WTC11 (cell line): Measurements from ENCODE around the gene FGD5. TPM values are rescaled to one million over a fixed set of nuclear protein-coding genes. Genes with fewer than 3 reads are reported as not detected.

ENCODE experiments used
- ATAC-seq: fragments of 200-7000 bp; cut with Tn5 transposase; 2 replicates; pipeline ENCODE4 v1.10.0; 2021; ENCODE audit warnings: mild to moderate bottlenecking, moderate library complexity
- CTCF ChIA-PET: fragments of 300-600 bp; sonication (Branson Sonifier 250); formaldehyde crosslinking; loops from one replicate; lab custom pipeline; 2021; ENCODE audit warnings: antibody characterized with exemption; lab: Charles Lee
- POLR2A ChIA-PET: fragments of 350-600 bp; sonication (Branson Sonifier 250); formaldehyde crosslinking; loops from one replicate; lab custom pipeline; 2021; ENCODE audit warnings: antibody characterized with exemption; lab: Charles Lee
- DNase-seq: peaks from one replicate; pipeline ENCODE4 v3.0.0; 2021; ENCODE audit warnings: low spot score
- H3K27ac Mint-ChIP-seq: 2 replicates; pipeline ENCODE4 v1.8.0; 2021; ENCODE audit warnings: mixed read lengths
- H3K27me3 Mint-ChIP-seq: 2 replicates; pipeline ENCODE4 v1.8.0; 2021; ENCODE audit warnings: low read depth, mild to moderate bottlenecking, moderate library complexity, mixed read lengths
- H3K36me3 Mint-ChIP-seq: 2 replicates; pipeline ENCODE4 v1.8.0; 2021; ENCODE audit warnings: mixed read lengths
- H3K4me1 Mint-ChIP-seq: 2 replicates; pipeline ENCODE4 v1.8.0; 2022; ENCODE audit warnings: mixed read lengths
- H3K4me3 Mint-ChIP-seq: 2 replicates; pipeline ENCODE4 v1.8.0; 2021; ENCODE audit warnings: mild to moderate bottlenecking, moderate library complexity, mixed read lengths
- H3K9me3 Mint-ChIP-seq: 2 replicates; pipeline ENCODE4 v1.8.0; 2021; ENCODE audit warnings: mixed read lengths
- ATF2 ChIP-seq: sonication (generic); formaldehyde crosslinking; IDR thresholded peaks from 2 replicates; pipeline ENCODE4 v1.8.1; 2022; ENCODE audit warnings: low read depth, missing genetic modification reagents, borderline replicate concordance
- CREB1 ChIP-seq: sonication (generic); formaldehyde crosslinking; IDR thresholded peaks from 2 replicates; pipeline ENCODE4 v1.8.0; 2023; ENCODE audit warnings: mild to moderate bottlenecking, missing genetic modification reagents
- E2F4 ChIP-seq: sonication (generic); formaldehyde crosslinking; IDR thresholded peaks from 2 replicates; pipeline ENCODE4 v1.8.1; 2022; ENCODE audit warnings: low read depth, mild to moderate bottlenecking, moderate library complexity, missing genetic modification reagents, borderline replicate concordance
- E2F5 ChIP-seq: sonication (generic); formaldehyde crosslinking; IDR thresholded peaks from 2 replicates; pipeline ENCODE4 v1.8.1; 2022; ENCODE audit warnings: mild to moderate bottlenecking, moderate library complexity, missing genetic modification reagents
- ESRRA ChIP-seq: sonication (generic); formaldehyde crosslinking; IDR thresholded peaks from 2 replicates; pipeline ENCODE4 v1.8.1; 2022; ENCODE audit warnings: mild to moderate bottlenecking, missing genetic modification reagents, borderline replicate concordance
- FOXJ3 ChIP-seq: sonication (generic); formaldehyde crosslinking; IDR thresholded peaks from 2 replicates; pipeline ENCODE4 v1.9.0; 2021; ENCODE audit warnings: missing genetic modification reagents, mild to moderate bottlenecking, borderline replicate concordance
- FOXP4 ChIP-seq: sonication (generic); formaldehyde crosslinking; IDR thresholded peaks from 2 replicates; pipeline ENCODE4 v1.8.0; 2022; ENCODE audit warnings: mild to moderate bottlenecking, missing genetic modification reagents
- GRHL2 ChIP-seq: fragments of 250-450 bp; sonication (Bioruptor Pico); IDR thresholded peaks from 2 replicates; pipeline ENCODE4 v1.8.0; 2022; ENCODE audit warnings: mild to moderate bottlenecking, moderate library complexity; ENCODE audit not compliant: insufficient replicate concordance, severe bottlenecking
- HMGA2 ChIP-seq: fragments of 250-450 bp; sonication (Bioruptor Pico); IDR thresholded peaks from 2 replicates; pipeline ENCODE4 v1.4.0; 2021; ENCODE audit warnings: mild to moderate bottlenecking, moderate library complexity
- IRF2 ChIP-seq: sonication (generic); formaldehyde crosslinking; IDR thresholded peaks from 2 replicates; pipeline ENCODE4 v1.8.0; 2022; ENCODE audit warnings: low read depth, missing genetic modification reagents, borderline replicate concordance
- JUN ChIP-seq: sonication (generic); formaldehyde crosslinking; IDR thresholded peaks from 2 replicates; pipeline ENCODE4 v1.8.0; 2023; ENCODE audit warnings: mild to moderate bottlenecking, missing genetic modification reagents
- MLX ChIP-seq: sonication (generic); formaldehyde crosslinking; IDR thresholded peaks from 2 replicates; pipeline ENCODE4 v1.8.1; 2023; ENCODE audit warnings: mild to moderate bottlenecking, missing genetic modification reagents, moderate library complexity
- MYBL2 ChIP-seq: sonication (generic); formaldehyde crosslinking; IDR thresholded peaks from 2 replicates; pipeline ENCODE4 v1.8.1; 2023; ENCODE audit warnings: mild to moderate bottlenecking, moderate library complexity, missing genetic modification reagents
- RORB ChIP-seq: fragments of 250-450 bp; sonication (Bioruptor Pico); IDR thresholded peaks from 2 replicates; pipeline ENCODE4 v1.9.0; 2021; ENCODE audit warnings: mild to moderate bottlenecking
- SMAD3 ChIP-seq: sonication (generic); formaldehyde crosslinking; IDR thresholded peaks from 2 replicates; pipeline ENCODE4 v1.8.0; 2022; ENCODE audit warnings: missing genetic modification reagents, mild to moderate bottlenecking, borderline replicate concordance
- SP1 ChIP-seq: sonication (generic); formaldehyde crosslinking; conservative IDR thresholded peaks from 2 replicates; pipeline ENCODE4 v1.8.1; 2022; ENCODE audit warnings: missing genetic modification reagents
- TEAD1 ChIP-seq: sonication (generic); formaldehyde crosslinking; IDR thresholded peaks from 2 replicates; pipeline ENCODE4 v1.8.0; 2022; ENCODE audit warnings: mild to moderate bottlenecking, missing genetic modification reagents
- ZNF121 ChIP-seq: sonication (generic); formaldehyde crosslinking; IDR thresholded peaks from 2 replicates; pipeline ENCODE4 v1.8.0; 2023; ENCODE audit warnings: missing genetic modification reagents
- ZNF263 ChIP-seq: sonication (generic); formaldehyde crosslinking; IDR thresholded peaks from 2 replicates; pipeline ENCODE4 v1.8.1; 2022; ENCODE audit warnings: low read depth, mild to moderate bottlenecking, moderate library complexity, missing genetic modification reagents
- ZNF396 ChIP-seq: fragments of 250-450 bp; sonication (Bioruptor Pico); IDR thresholded peaks from 2 replicates; pipeline ENCODE4 v1.8.0; 2021; ENCODE audit warnings: mild to moderate bottlenecking, moderate library complexity, borderline replicate concordance
- ZNF425 ChIP-seq: fragments of 250-450 bp; sonication (Bioruptor Pico); conservative IDR thresholded peaks from 2 replicates; pipeline ENCODE4 v1.9.0; 2021; ENCODE audit warnings: mild to moderate bottlenecking
- ZNF671 ChIP-seq: fragments of 250-450 bp; sonication (Bioruptor Pico); IDR thresholded peaks from 2 replicates; pipeline ENCODE4 v1.8.0; 2021; ENCODE audit warnings: mild to moderate bottlenecking
- total RNA-seq: library from RNA; stranded (reverse); gene quantifications from 3 replicates; pipeline ENCODE4 v1.2.3, GENCODE V29; 2021
- TF ChIP-seq, protein P1 (sequence below): sonication (generic); formaldehyde crosslinking; conservative IDR thresholded peaks from 2 replicates; pipeline ENCODE4 v1.8.1; 2022; ENCODE audit warnings: mild to moderate bottlenecking, missing genetic modification reagents
- TF ChIP-seq, protein P2 (sequence below): sonication (generic); formaldehyde crosslinking; IDR thresholded peaks from 2 replicates; pipeline ENCODE4 v1.8.1; 2023; ENCODE audit warnings: mild to moderate bottlenecking, missing genetic modification reagents
- TF ChIP-seq, protein P3 (sequence below): sonication (generic); formaldehyde crosslinking; IDR thresholded peaks from 2 replicates; pipeline ENCODE4 v1.8.1; 2022; ENCODE audit warnings: mild to moderate bottlenecking, missing genetic modification reagents, moderate library complexity, borderline replicate concordance

The FGD5 gene
- total RNA-seq, 1 experiment from 2014 or later, result 18.3 TPM

GRCh38 chr3:14799146-14799545 is 19.6 kb upstream of the FGD5 start:
- Mint-ChIP-seq H3K4me1 (peaks cover 21% of the 10 kb centered on the region), H3K9me3 (peaks cover 10% of the 10 kb centered on the region), H3K27ac (no peak overlapping the region), H3K36me3 (no peaks in the 10 kb centered on the region), H3K4me3 (no peak overlapping the region), H3K27me3 (peaks cover 4% of the 10 kb centered on the region; the same call in 1 of the 2 replicates)
- POLR2A ChIA-PET, result no interaction called here
- no peak for DNase-seq
- CTCF ChIA-PET, result interaction anchor here (0.7 kb wide), 1 partner anchor 18 kb away, joined by 3 read pairs; no protein-coding TSS in a partner anchor
- TF ChIP-seq ZNF671 (CRISPR knock-in tag) (no peak), ZNF121 (CRISPR knock-in tag) (no peak), ESRRA (CRISPR knock-in tag) (no peak), MLX (CRISPR knock-in tag) (no peak), HMGA2 (CRISPR knock-in tag) (no peak), SMAD3 (CRISPR knock-in tag) (no peak), MYBL2 (CRISPR knock-in tag) (no peak), SP1 (CRISPR knock-in tag) (no peak), IRF2 (CRISPR knock-in tag) (no peak), ZNF396 (CRISPR knock-in tag) (no peak), JUN (CRISPR knock-in tag) (no peak), GRHL2 (CRISPR knock-in tag) (no peak), ZNF425 (CRISPR knock-in tag) (no peak), TEAD1 (CRISPR knock-in tag) (no peak), ATF2 (CRISPR knock-in tag) (no peak), ZNF263 (no peak)
- TF ChIP-seq, protein P1, sequence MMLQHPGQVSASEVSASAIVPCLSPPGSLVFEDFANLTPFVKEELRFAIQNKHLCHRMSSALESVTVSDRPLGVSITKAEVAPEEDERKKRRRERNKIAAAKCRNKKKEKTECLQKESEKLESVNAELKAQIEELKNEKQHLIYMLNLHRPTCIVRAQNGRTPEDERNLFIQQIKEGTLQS (CRISPR knock-in tag), result no peak
- TF ChIP-seq, protein P2, sequence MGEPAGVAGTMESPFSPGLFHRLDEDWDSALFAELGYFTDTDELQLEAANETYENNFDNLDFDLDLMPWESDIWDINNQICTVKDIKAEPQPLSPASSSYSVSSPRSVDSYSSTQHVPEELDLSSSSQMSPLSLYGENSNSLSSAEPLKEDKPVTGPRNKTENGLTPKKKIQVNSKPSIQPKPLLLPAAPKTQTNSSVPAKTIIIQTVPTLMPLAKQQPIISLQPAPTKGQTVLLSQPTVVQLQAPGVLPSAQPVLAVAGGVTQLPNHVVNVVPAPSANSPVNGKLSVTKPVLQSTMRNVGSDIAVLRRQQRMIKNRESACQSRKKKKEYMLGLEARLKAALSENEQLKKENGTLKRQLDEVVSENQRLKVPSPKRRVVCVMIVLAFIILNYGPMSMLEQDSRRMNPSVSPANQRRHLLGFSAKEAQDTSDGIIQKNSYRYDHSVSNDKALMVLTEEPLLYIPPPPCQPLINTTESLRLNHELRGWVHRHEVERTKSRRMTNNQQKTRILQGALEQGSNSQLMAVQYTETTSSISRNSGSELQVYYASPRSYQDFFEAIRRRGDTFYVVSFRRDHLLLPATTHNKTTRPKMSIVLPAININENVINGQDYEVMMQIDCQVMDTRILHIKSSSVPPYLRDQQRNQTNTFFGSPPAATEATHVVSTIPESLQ (CRISPR knock-in tag), result no peak
- ATAC-seq, result no peak

DNA sequence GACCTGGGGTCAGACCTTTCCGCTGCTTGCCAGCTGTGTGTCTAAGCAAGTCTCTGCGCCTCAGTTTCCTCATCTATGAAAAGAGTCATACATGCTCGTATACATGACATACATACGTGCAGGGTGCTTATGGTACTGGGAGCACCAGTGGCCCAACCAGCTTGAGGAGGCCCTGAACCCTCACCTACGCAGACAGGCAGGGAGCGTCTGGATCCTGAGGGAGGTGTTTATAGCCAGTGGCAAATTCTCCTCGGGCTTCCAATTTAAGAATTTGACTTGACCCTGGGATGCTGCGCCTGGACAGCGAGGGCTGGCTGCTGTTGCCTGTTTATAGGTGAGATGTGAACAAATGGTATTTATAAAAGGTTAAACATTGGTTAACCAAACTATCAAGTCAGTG is 17.7 kb upstream of the FGD5 start:
- DNase-seq (no peak), ATAC-seq (no peak)
- no peak overlapping the region for H3K4me3 Mint-ChIP-seq
- no peak overlapping the region for H3K27ac Mint-ChIP-seq
- CTCF ChIA-PET, result no interaction called here
- POLR2A ChIA-PET, result no interaction called here
- peaks cover 4% of the 10 kb centered on the region; the same call in 1 of the 2 replicates for H3K27me3 Mint-ChIP-seq
- peaks cover 29% of the 10 kb centered on the region for H3K4me1 Mint-ChIP-seq
- H3K9me3 Mint-ChIP-seq, result peaks cover 10% of the 10 kb centered on the region
- H3K36me3 Mint-ChIP-seq, result no peaks in the 10 kb centered on the region
- TF ChIP-seq CREB1 (CRISPR knock-in tag) (no peak), E2F5 (CRISPR knock-in tag) (no peak), FOXP4 (no peak), FOXJ3 (CRISPR knock-in tag) (no peak), E2F4 (no peak), RORB (CRISPR knock-in tag) (no peak)
- TF ChIP-seq, protein P3, sequence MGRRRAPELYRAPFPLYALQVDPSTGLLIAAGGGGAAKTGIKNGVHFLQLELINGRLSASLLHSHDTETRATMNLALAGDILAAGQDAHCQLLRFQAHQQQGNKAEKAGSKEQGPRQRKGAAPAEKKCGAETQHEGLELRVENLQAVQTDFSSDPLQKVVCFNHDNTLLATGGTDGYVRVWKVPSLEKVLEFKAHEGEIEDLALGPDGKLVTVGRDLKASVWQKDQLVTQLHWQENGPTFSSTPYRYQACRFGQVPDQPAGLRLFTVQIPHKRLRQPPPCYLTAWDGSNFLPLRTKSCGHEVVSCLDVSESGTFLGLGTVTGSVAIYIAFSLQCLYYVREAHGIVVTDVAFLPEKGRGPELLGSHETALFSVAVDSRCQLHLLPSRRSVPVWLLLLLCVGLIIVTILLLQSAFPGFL, result no peak
